SJCRH30 (cell line): Measurements from ENCODE around the gene STPG3. TPM values are rescaled to one million over a fixed set of nuclear protein-coding genes. Genes with fewer than 3 reads are reported as not detected.

Source experiments
- DNase-seq, 2 experiments: peaks; one replicate each; pipeline ENCODE4 v3.0.0-alpha.2; 2015 to 2020
- H3K27ac ChIP-seq: fragments of 250-450 bp; sonication (Bioruptor Pico); 2 replicates; pipeline ENCODE4 v1.5.1; 2020; ENCODE audit warnings: mild to moderate bottlenecking, moderate library complexity
- H3K27me3 ChIP-seq: fragments of 250-450 bp; sonication (Bioruptor Pico); 2 replicates; pipeline ENCODE4 v1.5.1; 2020; ENCODE audit warnings: mild to moderate bottlenecking, moderate library complexity
- H3K36me3 ChIP-seq: fragments of 250-450 bp; sonication (Bioruptor Pico); 2 replicates; pipeline ENCODE4 v1.5.1; 2020; ENCODE audit warnings: mild to moderate bottlenecking, moderate library complexity
- H3K4me1 ChIP-seq: fragments of 250-450 bp; sonication (Bioruptor Pico); 2 replicates; pipeline ENCODE4 v1.5.1; 2020; ENCODE audit warnings: mild to moderate bottlenecking, moderate library complexity
- H3K4me3 ChIP-seq: fragments of 250-450 bp; sonication (Bioruptor Pico); 2 replicates; pipeline ENCODE4 v1.5.1; 2020; ENCODE audit warnings: mild to moderate bottlenecking, moderate library complexity
- H3K9me3 ChIP-seq: fragments of 250-450 bp; sonication (Bioruptor Pico); replicated peaks from 2 replicates; pipeline ENCODE4 v1.5.1; 2020; ENCODE audit warnings: mild to moderate bottlenecking, moderate library complexity
- total RNA-seq: library from RNA; depleted of rRNA; stranded (reverse); fragments of >200 nt; shearing (Covaris generic); gene quantifications from 2 replicates; pipeline ENCODE4 v1.2.3, GENCODE V29; 2014

The STPG3 gene
- total RNA-seq, 1 experiment from 2014 or later: not detected

- Histone ChIP-seq H3K4me3 (no peak overlapping the region), H3K36me3 (peaks cover 23% of the 10 kb centered on the region), H3K9me3 (no peaks in the 10 kb centered on the region), H3K27ac (no peak overlapping the region), H3K4me1 (peaks cover 15% of the 10 kb centered on the region), H3K27me3 (peaks cover 8% of the 10 kb centered on the region; the same call in 1 of the 2 replicates)
- DNase-seq: no peak
Observed at GRCh38 chr9:137243626-137244485, 7.2 kb upstream of the STPG3 start.

GRCh38 chr9:137244486-137245449, 6.3 kb upstream of the STPG3 start:
- Histone ChIP-seq H3K36me3 (peaks cover 23% of the 10 kb centered on the region), H3K4me1 (peaks cover 11% of the 10 kb centered on the region; the same call in 1 of the 2 replicates), H3K9me3 (no peaks in the 10 kb centered on the region), H3K4me3 (no peak overlapping the region), H3K27me3 (peaks cover 14% of the 10 kb centered on the region), H3K27ac (no peak overlapping the region)
- no peak for DNase-seq

GRCh38 chr9:137245450-137246421, 5.3 kb upstream of the STPG3 start:
- no peak overlapping the region for H3K27ac ChIP-seq
- no peak overlapping the region for H3K4me3 ChIP-seq
- peaks cover 23% of the 10 kb centered on the region for H3K36me3 ChIP-seq
- peaks cover 18% of the 10 kb centered on the region for H3K27me3 ChIP-seq
- H3K4me1 ChIP-seq: peaks cover 11% of the 10 kb centered on the region; the same call in 1 of the 2 replicates
- H3K9me3 ChIP-seq: no peaks in the 10 kb centered on the region
- DNase-seq: no peak

- peaks cover 18% of the 10 kb centered on the region for H3K27me3 ChIP-seq
- H3K4me1 ChIP-seq: peaks cover 11% of the 10 kb centered on the region; the same call in 1 of the 2 replicates
- H3K27ac ChIP-seq: no peak overlapping the region
- peak in 1 of 2 experiments; percentile 52 for DNase-seq
- H3K36me3 ChIP-seq: peaks cover 15% of the 10 kb centered on the region
- H3K4me3 ChIP-seq: no peak overlapping the region
- no peaks in the 10 kb centered on the region for H3K9me3 ChIP-seq
Observed at GRCh38 chr9:137247135-137247915, 3.8 kb upstream of the STPG3 start.

DNA sequence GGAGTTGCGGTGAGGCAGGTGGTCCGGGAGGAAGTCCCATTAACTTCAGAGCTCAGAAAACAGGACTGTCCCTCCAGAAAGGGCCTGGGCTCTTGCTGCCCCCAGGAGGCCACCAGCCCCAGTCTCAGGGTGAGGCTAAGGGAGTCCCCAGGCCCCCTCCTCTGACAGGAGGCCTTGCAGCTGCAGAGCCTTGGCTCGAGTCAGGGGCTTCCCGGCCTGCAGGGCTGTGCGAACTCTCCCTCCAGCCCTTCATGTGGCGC, 3.2 kb upstream of the STPG3 start:
- no peak for DNase-seq
- Histone ChIP-seq H3K9me3 (no peaks in the 10 kb centered on the region), H3K27ac (no peak overlapping the region), H3K4me1 (peaks cover 8% of the 10 kb centered on the region; the same call in 1 of the 2 replicates), H3K4me3 (no peak overlapping the region), H3K27me3 (peaks cover 18% of the 10 kb centered on the region), H3K36me3 (peaks cover 10% of the 10 kb centered on the region)

- no peak overlapping the region for H3K4me3 ChIP-seq
- no peak for DNase-seq
Observed at GRCh38 chr9:137250329-137251193, 525 bp upstream of the STPG3 start.

GRCh38 chr9:137251490-137252268, 593 bp downstream of the STPG3 start:
- Histone ChIP-seq H3K4me1 (peaks cover 14% of the 10 kb centered on the region), H3K27me3 (peaks cover 18% of the 10 kb centered on the region), H3K36me3 (0 out of 2 replicates have a peak, but pooled peaks cover 3% of the 10 kb centered on the region), H3K27ac (no peak overlapping the region), H3K4me3 (no peak overlapping the region), H3K9me3 (no peaks in the 10 kb centered on the region)
- no peak for DNase-seq

More at GRCh38 chr9:137250329-137251193, 525 bp upstream of the STPG3 start:
- no peaks in the 10 kb centered on the region for H3K36me3 ChIP-seq
- H3K9me3 ChIP-seq: no peaks in the 10 kb centered on the region
- H3K4me1 ChIP-seq: peaks cover 11% of the 10 kb centered on the region
- no peak overlapping the region for H3K27ac ChIP-seq
- H3K27me3 ChIP-seq: peaks cover 18% of the 10 kb centered on the region

DNA sequence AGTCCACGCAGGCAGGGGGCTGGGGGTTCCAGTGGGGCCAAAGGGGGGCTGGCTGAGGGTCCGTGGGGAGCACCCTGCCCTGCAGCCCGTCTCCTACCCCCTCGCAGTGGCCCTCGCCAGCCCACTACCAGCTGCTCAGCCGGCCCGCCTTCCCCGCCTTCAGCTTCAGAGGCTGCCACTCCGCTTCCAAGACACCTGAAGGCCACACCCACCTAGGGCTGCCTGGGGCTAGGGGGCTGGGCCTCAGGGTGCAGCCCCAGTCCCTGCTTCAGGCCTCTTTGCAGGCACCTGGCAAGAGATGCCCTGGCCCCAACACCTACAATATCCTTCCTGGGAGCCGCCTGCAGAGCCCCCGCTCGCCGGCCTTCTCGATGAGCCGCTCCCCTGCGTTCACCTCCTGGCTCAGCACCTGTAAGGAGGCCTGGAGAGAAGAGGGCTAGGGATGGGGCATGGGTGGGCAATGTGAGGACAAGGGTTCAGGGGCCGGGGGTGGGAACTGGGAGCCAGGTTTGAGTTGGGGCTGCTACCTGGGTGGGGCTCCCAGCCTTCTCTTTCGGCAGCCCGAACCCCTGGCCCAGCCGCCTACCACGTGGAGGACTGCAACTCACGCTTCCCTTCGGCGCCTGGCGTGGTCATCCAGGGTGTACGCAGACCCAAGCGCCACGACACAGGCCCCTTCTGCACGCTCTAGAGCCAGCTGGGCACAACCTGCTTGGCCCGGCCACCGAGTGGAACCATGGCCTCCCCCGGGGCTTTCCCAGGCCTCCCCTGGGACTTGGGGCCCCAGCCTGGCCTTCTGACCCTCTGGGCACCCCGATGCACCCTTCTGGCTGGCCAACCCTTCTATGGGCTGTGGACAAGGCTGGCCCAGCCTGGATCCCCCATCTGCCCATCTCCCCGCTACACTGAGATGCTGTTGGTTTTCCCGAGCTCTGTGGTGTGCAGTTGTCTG, 1.7 kb downstream of the STPG3 start:
- no peak overlapping the region for H3K4me3 ChIP-seq
- peaks cover 15% of the 10 kb centered on the region for H3K27me3 ChIP-seq
- no peak overlapping the region for H3K27ac ChIP-seq
- no peak for DNase-seq
- 0 out of 2 replicates have a peak, but pooled peaks cover 3% of the 10 kb centered on the region for H3K36me3 ChIP-seq
- H3K4me1 ChIP-seq: peaks cover 8% of the 10 kb centered on the region
- no peaks in the 10 kb centered on the region for H3K9me3 ChIP-seq

- DNase-seq: peak in 1 of 2 experiments; percentile 41
- Histone ChIP-seq H3K36me3 (peaks cover 8% of the 10 kb centered on the region; the same call in 1 of the 2 replicates), H3K4me3 (peak overlapping the region; percentile 98), H3K9me3 (no peaks in the 10 kb centered on the region), H3K27ac (no peak overlapping the region), H3K4me1 (peaks cover 8% of the 10 kb centered on the region), H3K27me3 (peaks cover 10% of the 10 kb centered on the region)
Observed at GRCh38 chr9:137253717-137254623, 2.9 kb downstream of the STPG3 start.

DNA sequence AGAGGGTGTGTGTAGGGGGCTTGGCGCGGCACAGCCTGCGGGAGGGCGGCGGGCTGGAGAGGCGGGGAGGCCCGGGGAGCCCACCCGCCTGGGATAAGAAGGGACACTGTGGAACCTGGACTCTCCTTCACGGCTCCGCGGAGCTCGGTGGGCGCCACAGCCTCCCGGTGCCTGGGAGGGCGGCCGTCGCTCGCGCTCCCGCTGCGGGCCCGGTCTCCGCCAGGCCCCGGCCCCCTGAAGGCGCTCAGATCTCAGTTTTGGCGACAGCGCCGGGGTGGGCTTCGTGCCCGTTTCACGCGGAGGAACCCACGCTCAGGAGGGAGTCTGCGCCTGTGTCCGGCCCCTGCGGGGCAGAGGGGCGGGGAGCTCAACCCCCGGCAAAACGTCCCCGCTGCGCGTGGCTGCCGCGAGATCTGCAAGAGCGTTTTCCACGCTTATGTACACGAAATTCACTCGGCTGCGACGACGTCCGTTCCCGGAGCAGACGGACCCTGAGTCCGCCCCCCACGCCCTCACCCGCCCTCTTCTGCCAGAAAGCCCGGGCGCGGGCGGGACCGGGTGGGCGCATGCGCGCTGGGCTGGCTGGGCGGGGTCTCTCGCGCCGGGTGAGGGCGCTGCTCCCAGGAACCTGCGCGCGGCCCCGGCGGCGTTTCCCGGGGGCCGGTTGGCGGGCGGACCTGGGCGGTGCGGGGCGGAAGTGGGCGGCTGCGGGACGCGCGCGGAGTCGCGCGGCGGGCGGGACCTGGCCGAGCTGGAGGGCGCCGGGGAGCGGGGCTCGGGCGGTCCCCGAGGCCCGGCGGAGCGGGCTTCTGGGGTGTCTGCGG, 3.8 kb downstream of the STPG3 start, which contains the start of gene NELFB:
Gene NELFB (plus strand): TSS at position 704 of the 824 bp plus-strand sequence.
- peak; percentile 93 to 94 for DNase-seq
- H3K27me3 ChIP-seq: peaks cover 4% of the 10 kb centered on the region
- H3K9me3 ChIP-seq: no peaks in the 10 kb centered on the region
- H3K4me1 ChIP-seq: peaks cover 8% of the 10 kb centered on the region
- H3K27ac ChIP-seq: peak within 1 kb of the TSS; percentile 37; the same call in 1 of the 2 replicates
- H3K36me3 ChIP-seq: peaks cover 9% of the 10 kb centered on the region; the same call in 1 of the 2 replicates
- peak within 1 kb of the TSS; percentile 98 for H3K4me3 ChIP-seq
